ENCODE results near the gene SORCS2.

SORCS2 gene

DNA sequence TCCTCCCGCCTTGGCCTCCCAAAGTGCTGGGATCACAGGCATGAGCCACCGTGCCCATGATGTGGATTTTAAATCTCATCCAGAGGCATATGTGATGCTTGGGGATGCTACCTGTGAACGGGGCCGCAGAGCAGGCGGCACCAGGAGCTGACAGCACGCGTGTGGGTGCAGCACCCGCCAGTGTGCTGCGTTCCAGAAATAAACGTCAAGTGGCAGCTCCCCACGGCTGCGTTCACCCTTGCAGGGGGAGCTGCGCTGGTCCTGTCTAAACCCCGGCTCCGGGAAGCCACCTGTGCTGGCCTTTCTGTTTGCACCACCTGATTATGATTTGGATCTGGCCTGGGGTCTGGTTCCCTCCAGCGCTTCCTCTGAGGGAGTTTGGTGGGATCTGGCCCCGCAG, 77.8 kb downstream of the SORCS2 start:
- TF ChIP-seq EZH2phosphoT487 (IDR thresholded peaks at IDR 0.05; ENCODE audit: low read depth), result no peak
- TF ChIP-seq, protein P1, sequence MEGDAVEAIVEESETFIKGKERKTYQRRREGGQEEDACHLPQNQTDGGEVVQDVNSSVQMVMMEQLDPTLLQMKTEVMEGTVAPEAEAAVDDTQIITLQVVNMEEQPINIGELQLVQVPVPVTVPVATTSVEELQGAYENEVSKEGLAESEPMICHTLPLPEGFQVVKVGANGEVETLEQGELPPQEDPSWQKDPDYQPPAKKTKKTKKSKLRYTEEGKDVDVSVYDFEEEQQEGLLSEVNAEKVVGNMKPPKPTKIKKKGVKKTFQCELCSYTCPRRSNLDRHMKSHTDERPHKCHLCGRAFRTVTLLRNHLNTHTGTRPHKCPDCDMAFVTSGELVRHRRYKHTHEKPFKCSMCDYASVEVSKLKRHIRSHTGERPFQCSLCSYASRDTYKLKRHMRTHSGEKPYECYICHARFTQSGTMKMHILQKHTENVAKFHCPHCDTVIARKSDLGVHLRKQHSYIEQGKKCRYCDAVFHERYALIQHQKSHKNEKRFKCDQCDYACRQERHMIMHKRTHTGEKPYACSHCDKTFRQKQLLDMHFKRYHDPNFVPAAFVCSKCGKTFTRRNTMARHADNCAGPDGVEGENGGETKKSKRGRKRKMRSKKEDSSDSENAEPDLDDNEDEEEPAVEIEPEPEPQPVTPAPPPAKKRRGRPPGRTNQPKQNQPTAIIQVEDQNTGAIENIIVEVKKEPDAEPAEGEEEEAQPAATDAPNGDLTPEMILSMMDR (IDR thresholded peaks at IDR 0.05; ENCODE audit: low read depth, low read length), result no peak
- Histone ChIP-seq H4K20me1 (ENCODE audit: insufficient read depth, low read length) (no peaks in the 10 kb centered on the region), H3K79me2 (ENCODE audit: low read length) (no peaks in the 10 kb centered on the region), H3K36me3 (replicated peaks; ENCODE audit: low read depth, low read length) (no peaks in the 10 kb centered on the region), H3K4me2 (ENCODE audit: low read length) (no peak overlapping the region), H2AFZ (ENCODE audit: low read depth, low read length) (no peak overlapping the region), H3K4me1 (ENCODE audit: low read length) (no peaks in the 10 kb centered on the region), H3K4me3 (ENCODE audit: low read length) (no peak overlapping the region), H3K27ac (ENCODE audit: low read length) (no peak overlapping the region), H3K9ac (ENCODE audit: low read length) (no peak overlapping the region), H3K27me3 (ENCODE audit: low read depth, low read length) (peaks cover 27% of the 10 kb centered on the region), H3K9me3 (ENCODE audit: insufficient read depth, low read length) (no peaks in the 10 kb centered on the region)

DNA sequence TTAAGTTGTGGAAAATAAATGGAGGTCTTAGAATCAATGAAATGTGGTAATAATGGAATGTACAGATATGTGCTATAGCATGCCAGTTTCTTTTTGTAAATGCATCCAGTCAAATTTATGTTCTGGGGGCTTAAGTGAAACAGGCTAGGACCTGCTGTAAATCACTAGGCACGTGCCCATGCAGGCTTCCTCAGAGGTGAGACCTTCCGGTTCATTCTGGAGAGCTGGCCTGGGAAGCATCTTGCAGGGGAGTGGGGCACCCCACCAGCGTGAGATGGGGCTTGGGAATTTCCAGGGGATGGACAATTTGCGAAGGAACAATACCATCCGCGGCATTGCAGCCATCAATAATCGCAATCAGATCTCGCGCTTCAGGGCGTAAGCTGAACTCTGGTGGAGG, 80.1 kb downstream of the SORCS2 start:
- no peaks in the 10 kb centered on the region for H4K20me1 ChIP-seq (ENCODE audit: insufficient read depth, low read length)

DNA sequence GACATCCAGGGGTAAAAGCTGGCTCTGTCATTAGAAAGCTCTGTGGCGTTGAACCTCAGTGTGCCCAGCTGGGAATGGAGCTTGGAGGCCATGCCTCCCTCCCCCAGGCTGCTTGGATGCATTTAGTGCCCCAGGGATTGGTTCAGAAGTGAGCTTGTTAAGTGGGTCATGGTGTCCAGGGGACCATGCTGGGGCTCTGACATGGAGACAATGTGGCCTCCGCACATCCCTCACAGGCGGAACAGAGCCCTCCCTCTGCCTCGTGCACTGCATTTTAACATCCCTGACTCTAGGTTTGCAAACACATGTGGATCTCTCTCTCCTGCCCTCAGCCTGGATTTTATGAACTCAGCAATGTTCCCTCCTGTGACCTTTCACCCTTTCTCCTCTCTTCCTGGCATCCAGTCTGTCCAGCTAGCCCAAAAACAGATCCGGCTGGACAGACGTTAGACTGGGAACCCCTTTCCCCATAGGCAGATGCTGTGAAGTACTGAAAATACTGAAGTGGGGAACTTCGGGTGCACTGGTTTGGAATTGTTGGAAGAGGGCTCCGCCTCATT, 81.5 kb downstream of the SORCS2 start:
- no peaks in the 10 kb centered on the region for H4K20me1 ChIP-seq (ENCODE audit: insufficient read depth, low read length)
- H3K27ac ChIP-seq (ENCODE audit: low read length), result no peak overlapping the region
- H3K4me1 ChIP-seq (ENCODE audit: low read length), result no peaks in the 10 kb centered on the region
- H3K9me3 ChIP-seq (ENCODE audit: insufficient read depth, low read length), result no peaks in the 10 kb centered on the region
- H3K36me3 ChIP-seq (replicated peaks; ENCODE audit: low read depth, low read length), result no peaks in the 10 kb centered on the region
- H3K79me2 ChIP-seq (ENCODE audit: low read length), result no peaks in the 10 kb centered on the region
- no peak overlapping the region for H2AFZ ChIP-seq (ENCODE audit: low read depth, low read length)
- no peak overlapping the region for H3K9ac ChIP-seq (ENCODE audit: low read length)
- H3K4me3 ChIP-seq (ENCODE audit: low read length), result no peak overlapping the region
- TF ChIP-seq, protein P1 (IDR thresholded peaks at IDR 0.05; ENCODE audit: low read depth, low read length), result no peak
- no peak for TF ChIP-seq EZH2phosphoT487 (IDR thresholded peaks at IDR 0.05; ENCODE audit: low read depth)
- no peak overlapping the region for H3K4me2 ChIP-seq (ENCODE audit: low read length)
- peaks cover 14% of the 10 kb centered on the region for H3K27me3 ChIP-seq (ENCODE audit: low read depth, low read length)

More for the DNA sequence above, 80.1 kb downstream of the SORCS2 start:
- H3K36me3 ChIP-seq (replicated peaks; ENCODE audit: low read depth, low read length), result no peaks in the 10 kb centered on the region
- no peaks in the 10 kb centered on the region for H3K79me2 ChIP-seq (ENCODE audit: low read length)
- no peaks in the 10 kb centered on the region for H3K4me1 ChIP-seq (ENCODE audit: low read length)
- H3K27me3 ChIP-seq (ENCODE audit: low read depth, low read length), result peaks cover 14% of the 10 kb centered on the region
- no peak overlapping the region for H3K27ac ChIP-seq (ENCODE audit: low read length)
- no peak overlapping the region for H3K4me3 ChIP-seq (ENCODE audit: low read length)
- H3K4me2 ChIP-seq (ENCODE audit: low read length), result no peak overlapping the region
- H3K9ac ChIP-seq (ENCODE audit: low read length), result no peak overlapping the region
- no peak overlapping the region for H2AFZ ChIP-seq (ENCODE audit: low read depth, low read length)
- TF ChIP-seq, protein P1 (IDR thresholded peaks at IDR 0.05; ENCODE audit: low read depth, low read length), result no peak
- TF ChIP-seq EZH2phosphoT487 (IDR thresholded peaks at IDR 0.05; ENCODE audit: low read depth), result no peak
- H3K9me3 ChIP-seq (ENCODE audit: insufficient read depth, low read length), result no peaks in the 10 kb centered on the region

DNA sequence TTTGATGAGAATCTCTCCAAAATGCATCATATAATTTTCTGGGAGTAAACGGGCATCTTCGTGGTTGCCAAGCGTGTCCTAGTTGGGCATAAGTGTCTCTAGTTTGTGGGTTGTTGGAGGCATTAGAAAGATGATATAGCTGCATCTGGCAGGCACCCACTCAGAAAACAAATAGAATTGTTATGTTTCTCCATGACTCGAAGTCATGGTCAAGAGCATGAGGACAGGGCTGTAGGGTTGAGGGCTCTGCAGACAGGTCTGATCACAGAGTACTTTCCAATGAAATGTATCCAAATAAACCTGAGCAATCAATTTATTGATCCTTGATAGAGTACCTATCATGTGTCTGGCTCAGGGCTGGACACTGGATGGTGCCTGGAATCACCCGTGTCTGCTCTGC, 82.7 kb downstream of the SORCS2 start:
- Histone ChIP-seq H3K4me2 (ENCODE audit: low read length) (no peak overlapping the region), H2AFZ (ENCODE audit: low read depth, low read length) (no peak overlapping the region), H3K27me3 (ENCODE audit: low read depth, low read length) (peaks cover 14% of the 10 kb centered on the region), H4K20me1 (ENCODE audit: insufficient read depth, low read length) (no peaks in the 10 kb centered on the region), H3K9ac (ENCODE audit: low read length) (no peak overlapping the region), H3K36me3 (replicated peaks; ENCODE audit: low read depth, low read length) (no peaks in the 10 kb centered on the region), H3K9me3 (ENCODE audit: insufficient read depth, low read length) (no peaks in the 10 kb centered on the region), H3K79me2 (ENCODE audit: low read length) (no peaks in the 10 kb centered on the region), H3K27ac (ENCODE audit: low read length) (no peak overlapping the region), H3K4me1 (ENCODE audit: low read length) (no peaks in the 10 kb centered on the region), H3K4me3 (ENCODE audit: low read length) (no peak overlapping the region)
- TF ChIP-seq, protein P1 (IDR thresholded peaks at IDR 0.05; ENCODE audit: low read depth, low read length), result no peak
- TF ChIP-seq EZH2phosphoT487 (IDR thresholded peaks at IDR 0.05; ENCODE audit: low read depth), result no peak
